PC-3 (cell line): Measurements from ENCODE around the gene CCBE1. TPM values are rescaled to one million over a fixed set of nuclear protein-coding genes. Genes with fewer than 3 reads are reported as not detected.

Source experiments
- ATAC-seq: fragments of 200-7000 bp; cut with Tn5 transposase; 2 replicates; pipeline ENCODE4 v1.9.1; 2020; ENCODE audit warnings: mild to moderate bottlenecking, moderate library complexity
- BruUV-seq: library from RNA; stranded (reverse); fragments of 400-500 nt; replicated peaks from 2 replicates; lab custom pipeline; 2021; lab: Mats Ljungman, UMichigan
- CTCF ChIA-PET: fragments of 300-600 bp; sonication (Branson Sonifier 250); formaldehyde crosslinking; loops from one replicate; lab custom pipeline; 2022; ENCODE audit warnings: antibody characterized with exemption; lab: Charles Lee
- POLR2A ChIA-PET: fragments of 300-600 bp; sonication (Branson Sonifier 250); formaldehyde crosslinking; loops from one replicate; lab custom pipeline; 2022; ENCODE audit warnings: antibody characterized with exemption; ENCODE audit not compliant: unreplicated experiment; lab: Charles Lee
- DNase-seq: peaks from one replicate; pipeline ENCODE4 v3.0.0-alpha.2; 2015
- H2AFZ ChIP-seq: fragments of 300-600 bp; sonication (generic); 2 replicates; pipeline ENCODE4 v1.6.0; 2016; ENCODE audit warnings: antibody characterized with exemption, low read length
- H3F3A ChIP-seq: fragments of 300-600 bp; sonication (generic); one replicate; pipeline ENCODE4 v1.6.0; 2017; ENCODE audit warnings: antibody characterized with exemption, low read length, control low read depth, mild to moderate bottlenecking; ENCODE audit not compliant: unreplicated experiment
- H3K27ac ChIP-seq: fragments of 300-600 bp; sonication (generic); 2 replicates; pipeline ENCODE4 v1.5.1; 2016; ENCODE audit warnings: mild to moderate bottlenecking, low read length
- H3K27me3 ChIP-seq: fragments of 300-600 bp; sonication (generic); 2 replicates; pipeline ENCODE4 v1.6.1; 2016; ENCODE audit warnings: low read length, mixed read lengths
- H3K36me3 ChIP-seq: fragments of 300-600 bp; sonication (generic); 2 replicates; pipeline ENCODE4 v1.6.1; 2016; ENCODE audit warnings: low read depth, mixed run types, low read length, mixed read lengths
- H3K4me1 ChIP-seq: fragments of 300-600 bp; sonication (generic); 2 replicates; pipeline ENCODE4 v1.5.1; 2016; ENCODE audit warnings: low read length; ENCODE audit not compliant: insufficient read depth
- H3K4me2 ChIP-seq: fragments of 300-600 bp; sonication (generic); 2 replicates; pipeline ENCODE4 v1.6.0; 2016; ENCODE audit warnings: low read length
- H3K4me3 ChIP-seq: fragments of 300-600 bp; sonication (generic); 2 replicates; pipeline ENCODE4 v1.5.1; 2016; ENCODE audit warnings: mild to moderate bottlenecking, low read length, mixed read lengths
- H3K79me2 ChIP-seq: fragments of 300-600 bp; sonication (generic); 2 replicates; pipeline ENCODE4 v1.6.1; 2017; ENCODE audit warnings: low read length, mixed read lengths
- H3K9ac ChIP-seq: fragments of 300-600 bp; sonication (generic); 2 replicates; pipeline ENCODE4 v1.6.0; 2016; ENCODE audit warnings: mild to moderate bottlenecking, low read length
- H3K9me2 ChIP-seq: fragments of 300-600 bp; sonication (generic); replicated peaks from 2 replicates; pipeline ENCODE4 v1.6.1; 2016; ENCODE audit warnings: mixed run types, low read length, mixed read lengths
- H3K9me3 ChIP-seq: fragments of 300-600 bp; sonication (generic); 2 replicates; pipeline ENCODE4 v1.6.1; 2016; ENCODE audit warnings: low read length, mixed read lengths
- H4K20me1 ChIP-seq: fragments of 300-600 bp; sonication (generic); 2 replicates; pipeline ENCODE4 v1.6.1; 2016; ENCODE audit warnings: low read length, mixed read lengths
- EZH2 ChIP-seq: fragments of 300-600 bp; sonication (generic); IDR thresholded peaks from one replicate; pipeline ENCODE4 v1.6.1; 2017; ENCODE audit warnings: antibody characterized with exemption, mild to moderate bottlenecking, low read length; ENCODE audit not compliant: unreplicated experiment
- EZH2phosphoT487 ChIP-seq: fragments of 300-600 bp; sonication (generic); IDR thresholded peaks from 2 replicates; pipeline ENCODE4 v1.6.1; 2018; ENCODE audit warnings: mild to moderate bottlenecking, antibody characterized with exemption, low read length, borderline replicate concordance
- intact Hi-C: fragments of 100-400 bp; cut with micrococcal nuclease; formaldehyde crosslinking; loops from 2 replicates; pipeline ENCODE4 v1.9.0; 2023
- total RNA-seq: library from RNA; depleted of rRNA; stranded (reverse); fragments of >200 nt; gene quantifications from 2 replicates; pipeline ENCODE4 v1.2.3, GENCODE V29; 2014; rRNA removed
- TF ChIP-seq, protein P1 (sequence below): fragments of 300-600 bp; sonication (generic); conservative IDR thresholded peaks from 2 replicates; pipeline ENCODE4 v1.5.1; 2017; ENCODE audit warnings: antibody characterized with exemption, low read depth, mild to moderate bottlenecking, low read length

Gene CCBE1
- total RNA-seq, 1 experiment from 2014 or later = 13.9 TPM

DNA sequence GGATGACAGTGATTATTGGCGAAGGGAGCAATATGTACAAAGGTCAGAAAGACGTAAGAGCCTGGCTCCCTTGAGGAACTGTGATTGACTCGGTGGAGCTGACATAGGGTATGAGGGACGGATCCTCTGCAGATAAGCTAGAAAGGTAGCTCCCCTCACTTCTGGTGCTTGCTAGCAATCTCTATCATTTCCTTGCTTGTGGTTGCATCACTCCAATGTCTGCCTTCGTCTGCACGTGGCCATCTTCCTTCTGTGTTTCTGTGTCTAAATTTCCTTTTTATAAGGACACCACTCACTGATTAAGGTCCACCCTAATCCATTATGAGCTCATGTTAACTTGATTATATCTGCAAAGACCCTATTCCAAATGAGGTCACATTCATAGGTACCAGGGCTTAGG is 315.3 kb downstream of the CCBE1 start:
- Histone ChIP-seq H3F3A (no peaks in the 10 kb centered on the region), H3K9me2 (no peaks in the 10 kb centered on the region), H4K20me1 (no peaks in the 10 kb centered on the region), H3K36me3 (no peaks in the 10 kb centered on the region), H3K4me1 (peaks cover 9% of the 10 kb centered on the region; the same call in 1 of the 2 replicates), H3K27me3 (no peaks in the 10 kb centered on the region), H3K9ac (no peak overlapping the region), H3K27ac (no peak overlapping the region), H3K4me2 (no peak overlapping the region), H3K79me2 (no peaks in the 10 kb centered on the region), H2AFZ (no peak overlapping the region), H3K9me3 (no peaks in the 10 kb centered on the region), H3K4me3 (no peak overlapping the region)
- DNase-seq (no peak), ATAC-seq (no peak)
- intact Hi-C loops = no loop called here
- BruUV-seq = no TSS peak
- CTCF ChIA-PET = no interaction called here
- POLR2A ChIA-PET = no interaction called here
- TF ChIP-seq EZH2phosphoT487 (no peak), EZH2 (no peak)
- TF ChIP-seq, protein P1, sequence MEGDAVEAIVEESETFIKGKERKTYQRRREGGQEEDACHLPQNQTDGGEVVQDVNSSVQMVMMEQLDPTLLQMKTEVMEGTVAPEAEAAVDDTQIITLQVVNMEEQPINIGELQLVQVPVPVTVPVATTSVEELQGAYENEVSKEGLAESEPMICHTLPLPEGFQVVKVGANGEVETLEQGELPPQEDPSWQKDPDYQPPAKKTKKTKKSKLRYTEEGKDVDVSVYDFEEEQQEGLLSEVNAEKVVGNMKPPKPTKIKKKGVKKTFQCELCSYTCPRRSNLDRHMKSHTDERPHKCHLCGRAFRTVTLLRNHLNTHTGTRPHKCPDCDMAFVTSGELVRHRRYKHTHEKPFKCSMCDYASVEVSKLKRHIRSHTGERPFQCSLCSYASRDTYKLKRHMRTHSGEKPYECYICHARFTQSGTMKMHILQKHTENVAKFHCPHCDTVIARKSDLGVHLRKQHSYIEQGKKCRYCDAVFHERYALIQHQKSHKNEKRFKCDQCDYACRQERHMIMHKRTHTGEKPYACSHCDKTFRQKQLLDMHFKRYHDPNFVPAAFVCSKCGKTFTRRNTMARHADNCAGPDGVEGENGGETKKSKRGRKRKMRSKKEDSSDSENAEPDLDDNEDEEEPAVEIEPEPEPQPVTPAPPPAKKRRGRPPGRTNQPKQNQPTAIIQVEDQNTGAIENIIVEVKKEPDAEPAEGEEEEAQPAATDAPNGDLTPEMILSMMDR = no peak

Other genes with a start within 250 kb of the CCBE1 start
- gene PMAIP1, start 202.6 kb upstream of the CCBE1 start, total RNA-seq = 39.2 and 41.5 TPM in 2 replicates